GM18520 (cell line): ENCODE data around the gene DHRS12.

Experiments
- ATAC-seq: cut with Tn5 transposase; IDR thresholded peaks from one replicate; pipeline ENCODE4 v1.9.1; 2021; ENCODE audit not compliant: unreplicated experiment

DHRS12 gene

GRCh38 chr13:51729866-51730553 is 74.0 kb downstream of the DHRS12 start:
- ATAC-seq: no peak

GRCh38 chr13:51728972-51729371 is 75.0 kb downstream of the DHRS12 start:
- no peak for ATAC-seq

- no peak for ATAC-seq
Observed at GRCh38 chr13:51728275-51728673, 75.7 kb downstream of the DHRS12 start.

GRCh38 chr13:51727634-51728274 is 76.2 kb downstream of the DHRS12 start:
- ATAC-seq: no peak

GRCh38 chr13:51726446-51727193 is 77.3 kb downstream of the DHRS12 start:
- ATAC-seq: no peak

GRCh38 chr13:51724721-51725120 is 79.2 kb downstream of the DHRS12 start:
- no peak for ATAC-seq

- no peak for ATAC-seq
Observed at GRCh38 chr13:51723529-51723928, 80.4 kb downstream of the DHRS12 start.

GRCh38 chr13:51721496-51721895 is 82.5 kb downstream of the DHRS12 start:
- no peak for ATAC-seq

- ATAC-seq: no peak
Observed at GRCh38 chr13:51719394-51719793, 84.6 kb downstream of the DHRS12 start.
